ENCODE measurements around the gene CNTLN.
"Not testable (repeated sequence)": the region's sequence is repeated elsewhere in the genome, so short reads cannot be mapped to it uniquely, and the experiment has no call there.

The CNTLN gene

DNA sequence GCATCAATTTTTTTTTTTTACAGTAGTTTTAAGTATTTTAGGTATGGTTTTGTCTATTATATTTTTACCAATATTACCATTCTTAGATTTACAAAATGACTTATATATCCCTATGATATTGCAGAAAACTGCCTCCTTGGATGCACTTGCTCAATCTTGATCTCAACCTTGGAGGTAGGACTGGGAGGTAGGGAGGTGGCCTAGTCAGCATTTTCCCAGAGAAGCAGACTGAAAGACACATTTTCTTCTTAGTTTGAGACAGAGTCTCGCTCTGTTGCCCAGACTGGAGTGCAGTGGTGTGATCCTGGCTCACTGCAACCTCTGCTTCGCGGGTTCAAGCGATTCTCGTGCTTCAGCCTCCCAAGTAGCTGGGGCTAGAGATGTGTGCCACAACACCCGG, 268.7 kb downstream of the CNTLN start:
- Histone ChIP-seq H3K4me1 (ENCODE audit: control insufficient read depth, insufficient read depth, low read length) (peaks cover 12% of the 10 kb centered on the region), H3K36me3 (ENCODE audit: control insufficient read depth, insufficient read depth, low read length) (no peaks in the 10 kb centered on the region), H3K9me3 (ENCODE audit: control insufficient read depth, insufficient read depth, low read length) (no peaks in the 10 kb centered on the region), H3K4me3 (ENCODE audit: low read depth, low read length) (no peak overlapping the region), H3K27ac (ENCODE audit: low read depth, low read length) (no peak overlapping the region), H3K9ac (ENCODE audit: low read depth, low read length) (no peak overlapping the region), H3K27me3 (ENCODE audit: control insufficient read depth, insufficient read depth, low read length) (no peaks in the 10 kb centered on the region)

GRCh38 chr9:17414986-17415385, 280.1 kb downstream of the CNTLN start:
- H3K36me3 ChIP-seq (ENCODE audit: control insufficient read depth, insufficient read depth, low read length) = peaks cover 6% of the 10 kb centered on the region
- no peaks in the 10 kb centered on the region for H3K4me1 ChIP-seq (ENCODE audit: control insufficient read depth, insufficient read depth, low read length)
- no peak overlapping the region for H3K9ac ChIP-seq (ENCODE audit: low read depth, low read length)
- H3K27me3 ChIP-seq (ENCODE audit: control insufficient read depth, insufficient read depth, low read length) = no peaks in the 10 kb centered on the region
- H3K27ac ChIP-seq (ENCODE audit: low read depth, low read length) = no peak overlapping the region
- H3K4me3 ChIP-seq (ENCODE audit: low read depth, low read length) = no peak overlapping the region
- H3K9me3 ChIP-seq (ENCODE audit: control insufficient read depth, insufficient read depth, low read length) = no peaks in the 10 kb centered on the region; the same call in 1 of the 2 replicates

DNA sequence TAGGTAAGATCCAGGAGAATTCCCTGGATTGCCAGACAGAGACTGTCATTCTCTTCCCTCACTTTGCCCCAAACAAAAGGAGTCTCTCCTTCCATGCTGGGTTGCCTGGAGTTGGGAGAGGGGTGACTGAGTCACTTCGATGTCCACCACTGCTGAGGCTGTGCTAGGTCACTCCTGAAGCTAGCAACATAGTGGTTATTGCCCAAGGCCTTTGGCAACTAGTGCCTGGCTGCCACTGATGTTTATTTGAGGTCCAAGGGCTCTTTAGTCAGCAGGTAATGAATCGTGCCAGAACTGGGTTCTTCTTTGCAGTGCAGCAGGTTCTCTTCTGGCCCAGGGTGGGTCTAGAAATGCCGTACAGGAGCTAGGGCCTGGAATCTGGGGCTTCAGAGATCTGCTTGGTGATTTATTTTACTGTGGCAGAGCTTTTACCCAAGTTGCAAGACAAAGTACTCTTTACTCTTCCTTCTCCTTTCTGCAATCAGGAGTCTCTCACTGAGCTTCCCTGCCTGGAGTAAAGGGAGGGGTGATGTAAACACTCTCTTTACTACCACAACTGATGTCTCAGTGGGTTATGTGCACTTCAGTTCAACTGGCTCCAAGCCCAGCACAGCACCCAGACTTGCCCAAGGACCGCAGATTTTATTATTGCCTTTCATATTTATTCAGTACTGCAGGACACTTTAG, 288.3 kb downstream of the CNTLN start:
- Histone ChIP-seq H3K4me3 (ENCODE audit: low read depth, low read length) (no peak overlapping the region), H3K27ac (ENCODE audit: low read depth, low read length) (no peak overlapping the region), H3K9me3 (ENCODE audit: control insufficient read depth, insufficient read depth, low read length) (no peaks in the 10 kb centered on the region), H3K27me3 (ENCODE audit: control insufficient read depth, insufficient read depth, low read length) (no peaks in the 10 kb centered on the region), H3K9ac (ENCODE audit: low read depth, low read length) (no peak overlapping the region), H3K4me1 (ENCODE audit: control insufficient read depth, insufficient read depth, low read length) (peaks cover 11% of the 10 kb centered on the region; the same call in 1 of the 2 replicates), H3K36me3 (ENCODE audit: control insufficient read depth, insufficient read depth, low read length) (no peaks in the 10 kb centered on the region)

DNA sequence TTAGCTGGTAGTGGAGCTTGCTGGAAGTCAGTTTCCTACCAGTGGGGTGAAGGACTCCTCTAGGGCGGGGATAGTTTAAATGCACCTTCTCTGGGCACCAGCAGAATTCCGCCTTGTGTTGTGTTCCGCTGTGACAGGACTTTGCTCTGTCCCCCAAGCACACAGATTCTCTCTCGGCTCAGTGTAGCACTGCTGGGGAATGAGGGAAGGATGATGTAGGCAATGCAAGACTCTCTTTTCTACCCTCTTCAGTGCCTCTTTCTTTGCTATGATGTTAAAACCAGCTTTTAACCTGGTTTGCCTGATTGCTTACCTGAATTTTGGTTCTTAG, 288.8 kb downstream of the CNTLN start:
- Histone ChIP-seq H3K4me1 (ENCODE audit: control insufficient read depth, insufficient read depth, low read length) (peaks cover 11% of the 10 kb centered on the region; the same call in 1 of the 2 replicates), H3K9ac (ENCODE audit: low read depth, low read length) (no peak overlapping the region), H3K36me3 (ENCODE audit: control insufficient read depth, insufficient read depth, low read length) (no peaks in the 10 kb centered on the region), H3K9me3 (ENCODE audit: control insufficient read depth, insufficient read depth, low read length) (no peaks in the 10 kb centered on the region), H3K27ac (ENCODE audit: low read depth, low read length) (no peak overlapping the region), H3K4me3 (ENCODE audit: low read depth, low read length) (no peak overlapping the region), H3K27me3 (ENCODE audit: control insufficient read depth, insufficient read depth, low read length) (no peaks in the 10 kb centered on the region)

- Histone ChIP-seq H3K36me3 (ENCODE audit: control insufficient read depth, insufficient read depth, low read length) (no peaks in the 10 kb centered on the region), H3K27me3 (ENCODE audit: control insufficient read depth, insufficient read depth, low read length) (no peaks in the 10 kb centered on the region), H3K4me1 (ENCODE audit: control insufficient read depth, insufficient read depth, low read length) (peaks cover 11% of the 10 kb centered on the region; the same call in 1 of the 2 replicates), H3K27ac (ENCODE audit: low read depth, low read length) (no peak overlapping the region), H3K9ac (ENCODE audit: low read depth, low read length) (no peak overlapping the region), H3K9me3 (ENCODE audit: control insufficient read depth, insufficient read depth, low read length) (no peaks in the 10 kb centered on the region), H3K4me3 (ENCODE audit: low read depth, low read length) (no peak overlapping the region)
Measured at GRCh38 chr9:17425384-17425783, 290.5 kb downstream of the CNTLN start.

- Histone ChIP-seq H3K9me3 (ENCODE audit: control insufficient read depth, insufficient read depth, low read length) (no peaks in the 10 kb centered on the region), H3K27ac (ENCODE audit: low read depth, low read length) (no peak overlapping the region), H3K4me3 (ENCODE audit: low read depth, low read length) (no peak overlapping the region), H3K4me1 (ENCODE audit: control insufficient read depth, insufficient read depth, low read length) (no peaks in the 10 kb centered on the region), H3K27me3 (ENCODE audit: control insufficient read depth, insufficient read depth, low read length) (no peaks in the 10 kb centered on the region), H3K9ac (ENCODE audit: low read depth, low read length) (no peak overlapping the region), H3K36me3 (ENCODE audit: control insufficient read depth, insufficient read depth, low read length) (no peaks in the 10 kb centered on the region)
Measured at GRCh38 chr9:17433526-17433925, 298.7 kb downstream of the CNTLN start.

DNA sequence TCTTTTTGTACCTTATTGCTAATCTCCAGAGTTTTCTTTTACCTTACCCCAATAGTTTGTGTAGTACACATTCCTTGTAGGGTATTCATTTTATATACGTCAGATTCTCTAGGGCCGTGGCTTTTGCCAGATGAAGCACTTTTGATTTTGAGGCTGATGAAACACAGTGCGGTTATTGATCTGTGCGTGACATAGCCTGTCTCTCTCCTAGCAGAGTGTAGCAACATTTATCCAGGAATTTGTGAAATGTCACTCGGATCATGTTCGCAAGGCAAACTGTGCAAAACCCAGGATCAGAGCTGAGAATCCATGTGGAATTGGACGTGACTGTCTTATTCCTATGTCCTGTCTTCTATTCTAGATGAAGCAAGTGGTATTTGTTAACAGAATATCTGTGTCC, 302.0 kb downstream of the CNTLN start:
- Histone ChIP-seq H3K9me3 (ENCODE audit: control insufficient read depth, insufficient read depth, low read length) (no peaks in the 10 kb centered on the region), H3K4me3 (ENCODE audit: low read depth, low read length) (no peak overlapping the region), H3K27me3 (ENCODE audit: control insufficient read depth, insufficient read depth, low read length) (no peaks in the 10 kb centered on the region), H3K4me1 (ENCODE audit: control insufficient read depth, insufficient read depth, low read length) (no peaks in the 10 kb centered on the region), H3K9ac (ENCODE audit: low read depth, low read length) (no peak overlapping the region), H3K36me3 (ENCODE audit: control insufficient read depth, insufficient read depth, low read length) (no peaks in the 10 kb centered on the region), H3K27ac (ENCODE audit: low read depth, low read length) (no peak overlapping the region)

GRCh38 chr9:17437813-17438212, 303.0 kb downstream of the CNTLN start:
- no peak overlapping the region for H3K9ac ChIP-seq (ENCODE audit: low read depth, low read length)
- H3K4me3 ChIP-seq (ENCODE audit: low read depth, low read length) = no peak overlapping the region
- no peaks in the 10 kb centered on the region for H3K27me3 ChIP-seq (ENCODE audit: control insufficient read depth, insufficient read depth, low read length)
- no peaks in the 10 kb centered on the region for H3K9me3 ChIP-seq (ENCODE audit: control insufficient read depth, insufficient read depth, low read length)
- H3K27ac ChIP-seq (ENCODE audit: low read depth, low read length) = no peak overlapping the region
- H3K36me3 ChIP-seq (ENCODE audit: control insufficient read depth, insufficient read depth, low read length) = no peaks in the 10 kb centered on the region
- no peaks in the 10 kb centered on the region for H3K4me1 ChIP-seq (ENCODE audit: control insufficient read depth, insufficient read depth, low read length)

DNA sequence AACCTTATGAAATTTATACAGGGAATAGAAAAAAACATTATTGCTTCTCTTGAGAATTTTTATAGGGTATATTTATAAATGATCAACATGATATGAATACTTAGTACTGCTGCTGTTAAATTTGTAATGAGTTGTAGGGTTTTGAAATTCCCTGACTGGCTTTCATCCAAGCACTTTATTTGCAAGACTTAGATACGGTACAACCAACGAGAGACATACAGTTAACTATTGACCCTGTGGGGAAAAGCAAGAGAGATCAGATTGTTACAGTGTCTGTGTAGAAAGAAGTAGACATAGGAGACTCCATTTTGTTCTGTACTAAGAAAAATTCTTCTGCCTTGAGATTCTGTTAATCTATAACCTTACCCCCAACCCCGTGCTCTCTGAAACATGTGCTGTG, 310.3 kb downstream of the CNTLN start:
- not testable (repeated sequence) for H3K9me3 ChIP-seq (ENCODE audit: control insufficient read depth, insufficient read depth, low read length); H3K36me3 ChIP-seq (ENCODE audit: control insufficient read depth, insufficient read depth, low read length); H3K9ac ChIP-seq (ENCODE audit: low read depth, low read length); H3K27ac ChIP-seq (ENCODE audit: low read depth, low read length); H3K27me3 ChIP-seq (ENCODE audit: control insufficient read depth, insufficient read depth, low read length); H3K4me3 ChIP-seq (ENCODE audit: low read depth, low read length); H3K4me1 ChIP-seq (ENCODE audit: control insufficient read depth, insufficient read depth, low read length)

DNA sequence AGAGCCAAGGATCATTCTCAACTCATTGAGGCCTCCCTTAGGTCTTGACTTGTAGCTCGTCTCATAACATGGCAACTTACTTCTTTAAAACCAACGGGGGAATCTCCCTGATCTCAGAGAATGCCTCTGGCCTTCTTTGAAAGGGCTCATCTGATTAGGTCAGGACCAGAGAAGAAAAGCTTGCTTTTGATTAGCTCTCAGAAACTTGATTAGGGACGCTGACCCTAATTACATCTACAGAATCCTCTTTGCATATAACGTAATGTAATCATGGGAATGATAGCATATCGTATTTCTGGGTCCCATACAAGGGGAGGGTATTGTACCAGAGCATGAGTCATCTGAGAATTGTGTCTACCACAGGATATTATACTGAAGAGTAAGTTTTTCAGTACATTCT, 318.9 kb downstream of the CNTLN start:
- Histone ChIP-seq H3K27me3 (ENCODE audit: control insufficient read depth, insufficient read depth, low read length) (no peaks in the 10 kb centered on the region), H3K9ac (ENCODE audit: low read depth, low read length) (no peak overlapping the region), H3K4me3 (ENCODE audit: low read depth, low read length) (no peak overlapping the region), H3K36me3 (ENCODE audit: control insufficient read depth, insufficient read depth, low read length) (no peaks in the 10 kb centered on the region), H3K27ac (ENCODE audit: low read depth, low read length) (no peak overlapping the region), H3K9me3 (ENCODE audit: control insufficient read depth, insufficient read depth, low read length) (no peaks in the 10 kb centered on the region), H3K4me1 (ENCODE audit: control insufficient read depth, insufficient read depth, low read length) (no peaks in the 10 kb centered on the region)

GRCh38 chr9:17462869-17463464, 328.1 kb downstream of the CNTLN start:
- Histone ChIP-seq H3K27me3 (ENCODE audit: control insufficient read depth, insufficient read depth, low read length) (no peaks in the 10 kb centered on the region), H3K4me3 (ENCODE audit: low read depth, low read length) (no peak overlapping the region), H3K9me3 (ENCODE audit: control insufficient read depth, insufficient read depth, low read length) (no peaks in the 10 kb centered on the region), H3K4me1 (ENCODE audit: control insufficient read depth, insufficient read depth, low read length) (peaks cover 5% of the 10 kb centered on the region; the same call in 1 of the 2 replicates), H3K27ac (ENCODE audit: low read depth, low read length) (no peak overlapping the region), H3K9ac (ENCODE audit: low read depth, low read length) (no peak overlapping the region), H3K36me3 (ENCODE audit: control insufficient read depth, insufficient read depth, low read length) (no peaks in the 10 kb centered on the region)
